HEK293 (cell line): ENCODE results near the gene AK1.

Source experiments
- CTCF ChIP-seq: fragments of 450-650 bp; formaldehyde crosslinking; IDR thresholded peaks from 2 replicates; pipeline ENCODE4 v1.5.1; 2016; ENCODE audit warnings: missing biosample characterization, missing genetic modification characterization
- PBX3 ChIP-seq: sonication (generic); formaldehyde crosslinking; IDR thresholded peaks from 2 replicates; pipeline ENCODE4 v1.8.1; 2022; ENCODE audit warnings: mild to moderate bottlenecking, moderate library complexity, missing genetic modification reagents
- PRDM4 ChIP-seq: fragments of 450-650 bp; formaldehyde crosslinking; IDR thresholded peaks from 2 replicates; pipeline ENCODE4 v1.5.1; 2017; ENCODE audit warnings: missing biosample characterization, missing genetic modification characterization
- YY1 ChIP-seq: fragments of 450-650 bp; formaldehyde crosslinking; IDR thresholded peaks from 2 replicates; pipeline ENCODE4 v1.5.1; 2018; ENCODE audit warnings: missing biosample characterization, missing genetic modification characterization
- ZFP69B ChIP-seq: fragments of 450-650 bp; formaldehyde crosslinking; IDR thresholded peaks from 2 replicates; pipeline ENCODE4 v1.5.1; 2016; ENCODE audit warnings: missing biosample characterization, missing genetic modification characterization
- ZNF140 ChIP-seq: fragments of 450-650 bp; formaldehyde crosslinking; IDR thresholded peaks from 2 replicates; pipeline ENCODE4 v1.5.1; 2016; ENCODE audit warnings: missing biosample characterization, missing genetic modification characterization
- ZNF18 ChIP-seq: fragments of 450-650 bp; formaldehyde crosslinking; IDR thresholded peaks from 2 replicates; pipeline ENCODE4 v1.5.1; 2016; ENCODE audit warnings: missing biosample characterization, missing genetic modification characterization
- ZNF362 ChIP-seq: fragments of 450-650 bp; formaldehyde crosslinking; IDR thresholded peaks from 2 replicates; pipeline ENCODE4 v1.5.1; 2016; ENCODE audit warnings: missing biosample characterization, missing genetic modification characterization
- ZNF501 ChIP-seq: fragments of 450-650 bp; formaldehyde crosslinking; IDR thresholded peaks from 2 replicates; pipeline ENCODE4 v1.5.1; 2016; ENCODE audit warnings: missing biosample characterization, missing genetic modification characterization
- ZNF518A ChIP-seq: fragments of 450-650 bp; formaldehyde crosslinking; conservative IDR thresholded peaks from 2 replicates; pipeline ENCODE4 v1.5.1; 2016; ENCODE audit warnings: low read depth, missing biosample characterization, missing genetic modification characterization
- ZNF600 ChIP-seq: fragments of 450-650 bp; formaldehyde crosslinking; IDR thresholded peaks from 2 replicates; pipeline ENCODE4 v1.5.1; 2016; ENCODE audit warnings: missing biosample characterization, missing genetic modification characterization
- ZNF639 ChIP-seq: fragments of 450-650 bp; formaldehyde crosslinking; IDR thresholded peaks from 2 replicates; pipeline ENCODE4 v1.5.1; 2016; ENCODE audit warnings: missing biosample characterization, missing genetic modification characterization
- ZNF654 ChIP-seq: fragments of 450-650 bp; formaldehyde crosslinking; IDR thresholded peaks from 2 replicates; pipeline ENCODE4 v1.5.1; 2016; ENCODE audit warnings: low read depth, missing biosample characterization, missing genetic modification characterization
- ZNF660 ChIP-seq: fragments of 450-650 bp; IDR thresholded peaks from 2 replicates; pipeline ENCODE4 v1.5.1; 2018; ENCODE audit warnings: missing biosample characterization, mild to moderate bottlenecking, missing genetic modification characterization
- ZNF677 ChIP-seq: fragments of 450-650 bp; IDR thresholded peaks from 2 replicates; pipeline ENCODE4 v1.5.0; 2018; ENCODE audit warnings: missing biosample characterization, mild to moderate bottlenecking, missing genetic modification characterization, moderate library complexity
- ZSCAN30 ChIP-seq: fragments of 450-650 bp; IDR thresholded peaks from 2 replicates; pipeline ENCODE4 v1.5.1; 2018; ENCODE audit warnings: missing biosample characterization, mild to moderate bottlenecking, missing genetic modification characterization, moderate library complexity

The AK1 gene

GRCh38 chr9:127869310-127870152 lies 7.9 kb downstream of the AK1 start (continued):
- TF ChIP-seq ZNF518A (tag by site-specific recombination) (no peak), ZNF660 (no peak), ZNF362 (tag by site-specific recombination) (no peak), YY1 (no peak), CTCF (tag by site-specific recombination) (peak; percentile 87), ZSCAN30 (tag by site-specific recombination) (peak; percentile 94), ZNF639 (tag by site-specific recombination) (no peak), ZNF501 (tag by site-specific recombination) (0 out of 2 replicates have a peak, but pooled peaks have one; percentile 57), ZFP69B (tag by site-specific recombination) (no peak), ZNF18 (tag by site-specific recombination) (0 out of 2 replicates have a peak, but pooled peaks have one; percentile 27), PRDM4 (tag by site-specific recombination) (0 out of 2 replicates have a peak, but pooled peaks have one; percentile 9), ZNF600 (tag by site-specific recombination) (peak; percentile 85), ZNF654 (peak; percentile 75), ZNF677 (tag by site-specific recombination) (no peak), ZNF140 (tag by site-specific recombination) (no peak), PBX3 (CRISPR knock-in tag) (no peak)
